ENCODE data around the gene KANSL1. TPM values are rescaled to one million over a fixed set of nuclear protein-coding genes. Genes with fewer than 3 reads are reported as not detected.

Gene KANSL1
- total RNA-seq, 1 donor from 2014 or later: 122 TPM

GRCh38 chr17:46128453-46128852 lies 64.8 kb downstream of the KANSL1 start:
- no peak for DNase-seq (ENCODE audit: extremely low spot score in 2 of 2)
- intact Hi-C loops (cut with DNase I): no loop called here
- Histone ChIP-seq H3K27ac (no peak overlapping the region), H3K27me3 (no peaks in the 10 kb centered on the region), H3K4me1 (peaks cover 80% of the 10 kb centered on the region), H3K9me3 (no peaks in the 10 kb centered on the region), H3K4me3 (no peak overlapping the region), H3K36me3 (no peaks in the 10 kb centered on the region)
- TF ChIP-seq CTCF (IDR thresholded peaks at IDR 0.05) (no peak), POLR2A (IDR thresholded peaks at IDR 0.05) (no peak), POLR2AphosphoS5 (IDR thresholded peaks at IDR 0.05; ENCODE audit: insufficient read depth in 1 of 2, low read depth in 1 of 2) (no peak)

- H3K27me3 ChIP-seq: no peaks in the 10 kb centered on the region
- no peaks in the 10 kb centered on the region for H3K9me3 ChIP-seq
- peaks cover 87% of the 10 kb centered on the region for H3K4me1 ChIP-seq
- no peak overlapping the region for H3K4me3 ChIP-seq
- DNase-seq (ENCODE audit: extremely low spot score in 2 of 2): no peak
- no peak overlapping the region for H3K27ac ChIP-seq
- no peaks in the 10 kb centered on the region for H3K36me3 ChIP-seq
- intact Hi-C loops (cut with DNase I): no loop called here
- TF ChIP-seq CTCF (IDR thresholded peaks at IDR 0.05): no peak
- no peak for TF ChIP-seq POLR2A (IDR thresholded peaks at IDR 0.05)
- no peak for TF ChIP-seq POLR2AphosphoS5 (IDR thresholded peaks at IDR 0.05; ENCODE audit: insufficient read depth in 1 of 2, low read depth in 1 of 2)
These were observed 65.7 kb downstream of the KANSL1 start for GRCh38 chr17:46127524-46127923.

- H3K4me1 ChIP-seq: peaks cover 88% of the 10 kb centered on the region
- H3K27me3 ChIP-seq: no peaks in the 10 kb centered on the region
- no peak overlapping the region for H3K4me3 ChIP-seq
These were observed 66.4 kb downstream of the KANSL1 start for GRCh38 chr17:46126840-46127239.

GRCh38 chr17:46125831-46126230 lies 67.4 kb downstream of the KANSL1 start:
- no peaks in the 10 kb centered on the region for H3K36me3 ChIP-seq
- no peak overlapping the region for H3K4me3 ChIP-seq
- no peak for TF ChIP-seq POLR2A (IDR thresholded peaks at IDR 0.05)
- TF ChIP-seq CTCF (IDR thresholded peaks at IDR 0.05): no peak
- no peak for TF ChIP-seq POLR2AphosphoS5 (IDR thresholded peaks at IDR 0.05; ENCODE audit: insufficient read depth in 1 of 2, low read depth in 1 of 2)
- DNase-seq (ENCODE audit: extremely low spot score in 2 of 2): no peak
- intact Hi-C loops (cut with DNase I): no loop called here
- H3K27me3 ChIP-seq: no peaks in the 10 kb centered on the region
- H3K9me3 ChIP-seq: no peaks in the 10 kb centered on the region
- H3K4me1 ChIP-seq: peaks cover 90% of the 10 kb centered on the region
- H3K27ac ChIP-seq: no peak overlapping the region

More at GRCh38 chr17:46126840-46127239, 66.4 kb downstream of the KANSL1 start:
- Histone ChIP-seq H3K36me3 (no peaks in the 10 kb centered on the region), H3K9me3 (no peaks in the 10 kb centered on the region), H3K27ac (no peak overlapping the region)
- TF ChIP-seq POLR2AphosphoS5 (IDR thresholded peaks at IDR 0.05; ENCODE audit: insufficient read depth in 1 of 2, low read depth in 1 of 2) (no peak), POLR2A (IDR thresholded peaks at IDR 0.05) (no peak), CTCF (IDR thresholded peaks at IDR 0.05) (no peak)
- DNase-seq (ENCODE audit: extremely low spot score in 2 of 2): no peak
- intact Hi-C loops (cut with DNase I): no loop called here

GRCh38 chr17:46124695-46125592 lies 68.3 kb downstream of the KANSL1 start:
- TF ChIP-seq CTCF (IDR thresholded peaks at IDR 0.05) (no peak), POLR2A (IDR thresholded peaks at IDR 0.05) (no peak), POLR2AphosphoS5 (IDR thresholded peaks at IDR 0.05; ENCODE audit: insufficient read depth in 1 of 2, low read depth in 1 of 2) (no peak)
- H3K4me1 ChIP-seq: peaks cover 88% of the 10 kb centered on the region
- H3K4me3 ChIP-seq: no peak overlapping the region
- H3K27ac ChIP-seq: no peak overlapping the region
- H3K36me3 ChIP-seq: no peaks in the 10 kb centered on the region
- no peaks in the 10 kb centered on the region for H3K27me3 ChIP-seq
- no peak for DNase-seq (ENCODE audit: extremely low spot score in 2 of 2)
- H3K9me3 ChIP-seq: no peaks in the 10 kb centered on the region
- intact Hi-C loops (cut with DNase I): no loop called here

All from vagina (tissue), 2 donors.